B cell (primary cell): ENCODE results near the gene LYRM9. TPM values are rescaled to one million over a fixed set of nuclear protein-coding genes. Genes with fewer than 3 reads are reported as not detected.

Experiments used
- ATAC-seq: fragments of 200-7000 bp; cut with Tn5 transposase; one replicate; pipeline ENCODE4 v1.10.0; 2021; ENCODE audit warnings: low read depth, mild to moderate bottlenecking, moderate number of reproducible peaks, moderate library complexity
- CTCF ChIA-PET: fragments of 350-600 bp; sonication (Branson Sonifier 250); formaldehyde crosslinking; loops from one replicate; lab custom pipeline; 2021; ENCODE audit warnings: antibody characterized with exemption, inconsistent platforms; lab: Charles Lee
- POLR2A ChIA-PET: fragments of 350-600 bp; sonication (Branson Sonifier 250); formaldehyde crosslinking; loops from one replicate; lab custom pipeline; 2021; ENCODE audit warnings: antibody characterized with exemption; lab: Charles Lee
- DNase-seq: peaks from one replicate; pipeline ENCODE4 v3.0.0; 2013
- H2AFZ ChIP-seq: 2 replicates; pipeline ENCODE4 v1.6.1; 2012; ENCODE audit warnings: mild to moderate bottlenecking, low read depth, low read length; ENCODE audit not compliant: insufficient read depth, poor library complexity, severe bottlenecking
- H3K27ac ChIP-seq, 2 donors: 1 replicate in 1 of 2; 2 replicates in 1 of 2; pipeline ENCODE4 v1.5.1; 2012 to 2013; ENCODE audit warnings: low read length in 2 of 2, mild to moderate bottlenecking in 2 of 2, moderate library complexity in 1 of 2
- H3K27me3 ChIP-seq, 4 experiments: fragments of 200-600 bp in 1 of 4; sonication (generic) in 1 of 4; replicated peaks in 1 of 4; 1 replicate in 2 of 4; 2 replicates in 2 of 4; pipeline versions ENCODE4 v1.6.1 to v1.7.0; 2013 to 2016; ENCODE audit warnings: low read length in 3 of 4, mild to moderate bottlenecking in 2 of 4, mixed read lengths in 1 of 4, moderate library complexity in 1 of 4; ENCODE audit not compliant: insufficient read depth in 4 of 4, control insufficient read depth in 3 of 4; ENCODE audit errors: control extremely low read depth in 1 of 4
- H3K36me3 ChIP-seq, 2 experiments: replicated peaks in 1 of 2; 1 replicate in 1 of 2; 2 replicates in 1 of 2; pipeline versions ENCODE4 v1.6.1 to v1.7.1; 2013; ENCODE audit warnings: low read length in 1 of 2; ENCODE audit not compliant: insufficient read depth in 2 of 2, control insufficient read depth in 1 of 2; ENCODE audit errors: control extremely low read depth in 1 of 2, extremely low read depth in 1 of 2
- H3K4me1 ChIP-seq, 2 donors: fragments of 200-600 bp in 1 of 2; sonication (generic) in 1 of 2; 1 replicate in 1 of 2; 2 replicates in 1 of 2; pipeline versions ENCODE4 v1.5.1 to v1.6.1; 2013 to 2017; ENCODE audit warnings: low read length in 2 of 2; ENCODE audit not compliant: control insufficient read depth in 2 of 2, insufficient read depth in 2 of 2
- H3K4me2 ChIP-seq: replicated peaks from 2 replicates; pipeline ENCODE3; 2012; ENCODE audit warnings: mild to moderate bottlenecking, low read depth, low read length; ENCODE audit not compliant: poor library complexity, severe bottlenecking
- H3K4me3 ChIP-seq, 5 experiments: fragments of 200-600 bp in 1 of 5; sonication (generic) in 1 of 5; 1 replicate in 3 of 5; 2 replicates in 2 of 5; pipeline versions ENCODE4 v1.5.1 to v1.7.0; 2011 to 2016; ENCODE audit warnings: low read length in 4 of 5, mild to moderate bottlenecking in 4 of 5, low read depth in 2 of 5, control low read depth in 1 of 5, moderate library complexity in 1 of 5; ENCODE audit not compliant: insufficient read depth in 1 of 5; ENCODE audit errors: control extremely low read depth in 1 of 5, extremely low read depth in 1 of 5
- H3K79me2 ChIP-seq: fragments of 200-600 bp; sonication (generic); one replicate; pipeline ENCODE4 v1.6.0; 2016; ENCODE audit warnings: low read length; ENCODE audit not compliant: control insufficient read depth, insufficient read depth
- H3K9ac ChIP-seq: fragments of 200-600 bp; sonication (generic); 2 replicates; pipeline ENCODE4 v1.6.1; 2017; ENCODE audit warnings: mild to moderate bottlenecking, low read length, moderate library complexity
- H3K9me3 ChIP-seq, 3 donors: one replicate each; pipeline versions ENCODE4 v1.6.1 to v1.7.1; 2013; ENCODE audit warnings: low read length in 2 of 3; ENCODE audit not compliant: control insufficient read depth in 2 of 3, insufficient read depth in 1 of 3; ENCODE audit errors: control extremely low read depth in 1 of 3
- H4K20me1 ChIP-seq: 2 replicates; pipeline ENCODE4 v1.6.0; 2012; ENCODE audit warnings: mild to moderate bottlenecking, low read length; ENCODE audit not compliant: insufficient read depth, control insufficient read depth, poor library complexity, severe bottlenecking
- H3K27ac Mint-ChIP-seq: one replicate; pipeline ENCODE4 v1.8.0; 2021; ENCODE audit warnings: mixed read lengths
- H3K27me3 Mint-ChIP-seq: one replicate; pipeline ENCODE4 v1.8.0; 2021; ENCODE audit warnings: mixed read lengths
- H3K4me1 Mint-ChIP-seq: one replicate; pipeline ENCODE4 v1.8.0; 2021; ENCODE audit warnings: mixed read lengths
- H3K4me3 Mint-ChIP-seq: one replicate; pipeline ENCODE4 v1.8.0; 2021; ENCODE audit warnings: mixed read lengths
- H3K9me3 Mint-ChIP-seq: one replicate; pipeline ENCODE4 v1.8.0; 2022; ENCODE audit warnings: mixed read lengths; ENCODE audit not compliant: insufficient read depth
- CTCF ChIP-seq: fragments of 200-600 bp; IDR thresholded peaks from one replicate; pipeline ENCODE4 v1.8.0; 2022; ENCODE audit warnings: antibody characterized with exemption, mild to moderate bottlenecking
- EZH2 ChIP-seq: IDR thresholded peaks from 2 replicates; pipeline ENCODE4 v1.6.1; 2012; ENCODE audit warnings: borderline replicate concordance, low read depth, mild to moderate bottlenecking, moderate library complexity, low read length; ENCODE audit not compliant: insufficient read depth, poor library complexity, severe bottlenecking
- WGBS: methylation state at CpG from one replicate; pipeline ENCODE4 v1.1.5; 2013; ENCODE audit warnings: missing lambda C conversion rate; ENCODE audit not compliant: insufficient coverage; 5-methylcytosine and 5-hydroxymethylcytosine counted together
- intact Hi-C: fragments of 100-400 bp; cut with micrococcal nuclease; formaldehyde crosslinking; loops from one replicate; pipeline ENCODE4 v1.10.0; 2022
- polyA plus RNA-seq: library from polyadenylated mRNA; depleted of rRNA; stranded (reverse); fragments of >200 nt; gene quantifications from 2 replicates; pipeline ENCODE4 v1.2.3, GENCODE V29; 2012
- total RNA-seq, 2 donors: library from RNA; stranded (reverse); fragments of 120-200 nt in 1 of 2; gene quantifications; 1 replicate in 1 of 2; 2 replicates in 1 of 2; pipeline versions ENCODE4 v1.2.3 to v1.2.4, GENCODE V29; 2013 to 2022

Gene LYRM9
- total and polyA plus RNA-seq, 2 donors (not counting 1 experiment from before 2014, with no cell fraction given), result 12.1 to 14.2 TPM

- Histone ChIP-seq H3K4me3 (no peak overlapping the region), H3K79me2 (no peaks in the 10 kb centered on the region), H3K36me3 (no peaks in the 10 kb centered on the region), H2AFZ (no peak overlapping the region), H3K4me1 (no peaks in the 10 kb centered on the region), H3K9me3 (no peaks in the 10 kb centered on the region), H4K20me1 (no peaks in the 10 kb centered on the region), H3K9ac (no peak overlapping the region), H3K27me3 (no peaks in the 10 kb centered on the region), H3K27ac (no peak overlapping the region), H3K4me2 (no peak overlapping the region)
- Mint-ChIP-seq H3K9me3 (no peaks in the 10 kb centered on the region), H3K4me1 (no peaks in the 10 kb centered on the region), H3K27ac (no peak overlapping the region), H3K27me3 (peaks cover 26% of the 10 kb centered on the region), H3K4me3 (no peak overlapping the region)
- DNase-seq (no peak), ATAC-seq (no peak)
- no peak for TF ChIP-seq EZH2
- TF ChIP-seq CTCF, result no peak
- no CpG with 5 or more reads among the region's 3 CpGs for WGBS
- POLR2A ChIA-PET, result no interaction called here
- CTCF ChIA-PET, result no interaction called here
- intact Hi-C loops, result no loop called here
These were observed 40.1 kb downstream of the LYRM9 start for GRCh38 chr17:27853091-27853490.

GRCh38 chr17:27849474-27850185 is 43.5 kb downstream of the LYRM9 start:
- Histone ChIP-seq H3K4me1 (peaks cover 9 to 15% of the 10 kb centered on the region in 2 donors), H3K27ac (no peak overlapping the region), H3K79me2 (no peaks in the 10 kb centered on the region), H3K9ac (no peak overlapping the region), H3K27me3 (peaks cover 0 to 5% (median 0%) of the 10 kb centered on the region in 4 experiments), H3K4me2 (no peak overlapping the region), H3K4me3 (no peak overlapping the region), H4K20me1 (no peaks in the 10 kb centered on the region), H2AFZ (no peak overlapping the region), H3K9me3 (peaks cover 0 to 9% (median 0%) of the 10 kb centered on the region in 3 donors), H3K36me3 (no peaks in the 10 kb centered on the region)
- H3K4me1 Mint-ChIP-seq, result peaks cover 20% of the 10 kb centered on the region
- DNase-seq, result no peak
- ChIA-PET CTCF (interaction anchor here (2.1 kb wide), 1 partner anchor 30 kb away, joined by 7 read pairs; no protein-coding TSS in a partner anchor), POLR2A (no interaction called here)
- H3K4me3 Mint-ChIP-seq, result no peak overlapping the region
- TF ChIP-seq CTCF (no peak), EZH2 (no peak)
- intact Hi-C loops, result no loop called here
- no peaks in the 10 kb centered on the region for H3K9me3 Mint-ChIP-seq
- WGBS, result 85% methylated on average over 6 of the region's 9 CpGs
- H3K27ac Mint-ChIP-seq, result no peak overlapping the region
- peaks cover 22% of the 10 kb centered on the region for H3K27me3 Mint-ChIP-seq
- ATAC-seq, result no peak
